HL-60 (cell line): Measurements from ENCODE around the gene TMOD1.

Source experiments
- CTCF ChIP-seq: IDR thresholded peaks from one replicate; pipeline ENCODE4 v1.5.1; 2011; ENCODE audit warnings: low read length, control low read depth, inconsistent platforms; ENCODE audit not compliant: insufficient read depth
- SPI1 ChIP-seq: IDR thresholded peaks from 2 replicates; pipeline ENCODE4 v1.6.1; 2012; ENCODE audit warnings: low read depth, mild to moderate bottlenecking, borderline replicate concordance

- TF ChIP-seq CTCF, result no peak
- no peak for TF ChIP-seq SPI1
These were observed 27.2 kb downstream of the TMOD1 start for GRCh38 chr9:97528529-97529230.
